IMR-90 (cell line): Measurements from ENCODE around the gene GBP6. TPM values are rescaled to one million over a fixed set of nuclear protein-coding genes. Genes with fewer than 3 reads are reported as not detected.

Source experiments
- ATAC-seq: fragments of 200-7000 bp; cut with Tn5 transposase; 2 replicates; pipeline ENCODE4 v1.9.1; 2020; ENCODE audit warnings: low read depth, mild to moderate bottlenecking, moderate library complexity
- BruUV-seq: library from RNA; stranded (reverse); fragments of 400-500 nt; replicated peaks from 2 replicates; lab custom pipeline; 2021; lab: Mats Ljungman, UMichigan
- CTCF ChIA-PET: fragments of 300-600 bp; formaldehyde crosslinking; extraction: SDS; loops from one replicate; lab custom pipeline; 2021; ENCODE audit warnings: antibody characterized with exemption; lab: Yijun Ruan, JAX
- POLR2A ChIA-PET: fragments of 300-600 bp; sonication (Branson Sonifier 250); formaldehyde crosslinking; loops from one replicate; lab custom pipeline; 2022; ENCODE audit warnings: antibody characterized with exemption; ENCODE audit not compliant: unreplicated experiment; lab: Charles Lee
- DNase-seq: peaks from one replicate; pipeline ENCODE4 v3.0.0; 2013
- H2AFZ ChIP-seq: replicated peaks from 2 replicates; pipeline ENCODE3; 2013; ENCODE audit warnings: low read length, mild to moderate bottlenecking; ENCODE audit not compliant: poor library complexity
- H2AK5ac ChIP-seq: 2 replicates; pipeline ENCODE4 v1.6.1; 2013; ENCODE audit warnings: low read depth, low read length, inconsistent platforms
- H2AK9ac ChIP-seq: replicated peaks from 2 replicates; pipeline ENCODE3; 2013; ENCODE audit warnings: mild to moderate bottlenecking, low read depth, low read length, moderate library complexity; ENCODE audit not compliant: poor library complexity
- H2BK120ac ChIP-seq: 2 replicates; pipeline ENCODE4 v1.6.1; 2013; ENCODE audit warnings: low read depth, low read length, inconsistent platforms
- H2BK15ac ChIP-seq: 3 replicates; pipeline ENCODE4 v1.6.1; 2013; ENCODE audit warnings: low read depth, low read length, inconsistent platforms
- H2BK20ac ChIP-seq: 2 replicates; pipeline ENCODE4 v1.6.1; 2013; ENCODE audit warnings: low read depth, mild to moderate bottlenecking, inconsistent platforms, low read length, moderate library complexity
- H2BK5ac ChIP-seq: 2 replicates; pipeline ENCODE4 v1.6.1; 2013; ENCODE audit warnings: mild to moderate bottlenecking, low read depth, low read length, inconsistent platforms; ENCODE audit not compliant: poor library complexity, severe bottlenecking
- H3K14ac ChIP-seq: replicated peaks from 2 replicates; pipeline ENCODE4 v1.6.1; 2013; ENCODE audit warnings: low read depth, low read length, inconsistent platforms
- H3K18ac ChIP-seq: 2 replicates; pipeline ENCODE4 v1.6.1; 2013; ENCODE audit warnings: low read depth, low read length, control low read depth
- H3K23ac ChIP-seq: 2 replicates; pipeline ENCODE4 v1.6.1; 2013; ENCODE audit warnings: low read depth, low read length, inconsistent platforms
- H3K27ac ChIP-seq: 2 replicates; pipeline ENCODE4 v1.5.1; 2013; ENCODE audit warnings: mild to moderate bottlenecking, control low read depth, low read length; ENCODE audit not compliant: insufficient read depth
- H3K27me3 ChIP-seq: 2 replicates; pipeline ENCODE4 v1.6.1; 2013; ENCODE audit warnings: low read length; ENCODE audit not compliant: control insufficient read depth, insufficient read depth
- H3K36me3 ChIP-seq: 2 replicates; pipeline ENCODE4 v1.6.1; 2013; ENCODE audit warnings: low read length, mixed read lengths; ENCODE audit not compliant: control insufficient read depth, insufficient read depth
- H3K4ac ChIP-seq: 2 replicates; pipeline ENCODE4 v1.6.1; 2013; ENCODE audit warnings: low read depth, low read length, inconsistent platforms
- H3K4me1 ChIP-seq: 2 replicates; pipeline ENCODE4 v1.6.1; 2013; ENCODE audit warnings: low read length, mixed read lengths; ENCODE audit not compliant: control insufficient read depth, insufficient read depth
- H3K4me2 ChIP-seq: 2 replicates; pipeline ENCODE4 v1.6.1; 2013; ENCODE audit warnings: low read depth, mild to moderate bottlenecking, control low read depth, low read length, moderate library complexity
- H3K4me3 ChIP-seq: 2 replicates; pipeline ENCODE4 v1.5.1; 2013; ENCODE audit warnings: low read depth, mild to moderate bottlenecking, control low read depth, low read length, moderate library complexity; ENCODE audit not compliant: insufficient read depth
- H3K56ac ChIP-seq: 2 replicates; pipeline ENCODE4 v1.6.1; 2013; ENCODE audit warnings: low read length, inconsistent platforms; ENCODE audit not compliant: insufficient read depth; ENCODE audit errors: extremely low read depth
- H3K79me1 ChIP-seq, 2 experiments: 2 replicates each; pipeline ENCODE4 v1.6.1; 2013; ENCODE audit warnings: low read length in 2 of 2, inconsistent platforms in 1 of 2, low read depth in 1 of 2
- H3K9ac ChIP-seq: 2 replicates; pipeline ENCODE4 v1.6.1; 2013; ENCODE audit warnings: low read depth, low read length, control low read depth
- H3K9me1 ChIP-seq: 2 replicates; pipeline ENCODE4 v1.6.1; 2013; ENCODE audit warnings: low read length, inconsistent platforms; ENCODE audit not compliant: insufficient read depth
- H3K9me3 ChIP-seq: 2 replicates; pipeline ENCODE4 v1.6.1; 2013; ENCODE audit warnings: low read length; ENCODE audit not compliant: control insufficient read depth, insufficient read depth
- H4K20me1 ChIP-seq: 2 replicates; pipeline ENCODE4 v1.6.1; 2013; ENCODE audit warnings: low read length, inconsistent platforms; ENCODE audit not compliant: insufficient read depth
- H4K5ac ChIP-seq: 2 replicates; pipeline ENCODE4 v1.6.1; 2013; ENCODE audit warnings: mild to moderate bottlenecking, low read depth, low read length, control low read depth
- H4K8ac ChIP-seq, 2 experiments: 2 replicates each; pipeline ENCODE4 v1.6.1; 2013; ENCODE audit warnings: low read depth in 2 of 2, low read length in 2 of 2, control low read depth in 1 of 2, inconsistent platforms in 1 of 2
- H4K91ac ChIP-seq: 2 replicates; pipeline ENCODE4 v1.6.1; 2013; ENCODE audit warnings: low read depth, low read length, inconsistent platforms; ENCODE audit not compliant: insufficient read depth
- BHLHE40 ChIP-seq: fragments of 150-350 bp; IDR thresholded peaks from 2 replicates; pipeline ENCODE4 v1.6.1; 2016; ENCODE audit warnings: mild to moderate bottlenecking, low read depth, low read length
- CEBPB ChIP-seq: IDR thresholded peaks from 2 replicates; pipeline ENCODE4 v1.6.1; 2012; ENCODE audit warnings: low read depth, low read length, improper control_type of control experiment
- CHD1 ChIP-seq: IDR thresholded peaks from 2 replicates; pipeline ENCODE4 v1.6.1; 2012; ENCODE audit warnings: low read depth, low read length, improper control_type of control experiment
- ELK1 ChIP-seq: fragments of 150-350 bp; IDR thresholded peaks from 2 replicates; pipeline ENCODE4 v1.6.1; 2016; ENCODE audit warnings: low read depth, mild to moderate bottlenecking, low read length, moderate library complexity, borderline replicate concordance
- FOS ChIP-seq: fragments of 150-350 bp; IDR thresholded peaks from 2 replicates; pipeline ENCODE4 v1.6.1; 2016; ENCODE audit warnings: low read depth, low read length
- MAFK ChIP-seq: IDR thresholded peaks from 2 replicates; pipeline ENCODE4 v1.6.1; 2012; ENCODE audit warnings: low read depth, low read length, improper control_type of control experiment
- MAZ ChIP-seq: IDR thresholded peaks from 2 replicates; pipeline ENCODE4 v1.6.1; 2012; ENCODE audit warnings: low read depth, mild to moderate bottlenecking, low read length, improper control_type of control experiment, moderate library complexity, borderline replicate concordance
- MXI1 ChIP-seq: IDR thresholded peaks from 2 replicates; pipeline ENCODE4 v1.6.1; 2012; ENCODE audit warnings: low read depth, mild to moderate bottlenecking, low read length, moderate library complexity, borderline replicate concordance
- NFE2L2 ChIP-seq: fragments of 150-350 bp; IDR thresholded peaks from 2 replicates; pipeline ENCODE4 v1.6.1; 2016; ENCODE audit warnings: low read depth, mild to moderate bottlenecking, low read length
- POLR2A ChIP-seq: IDR thresholded peaks from 2 replicates; pipeline ENCODE4 v1.6.1; 2012; ENCODE audit warnings: mild to moderate bottlenecking, low read depth, low read length
- RAD21 ChIP-seq: IDR thresholded peaks from 2 replicates; pipeline ENCODE4 v1.6.1; 2012; ENCODE audit warnings: low read length, improper control_type of control experiment
- RCOR1 ChIP-seq: IDR thresholded peaks from 2 replicates; pipeline ENCODE4 v1.6.1; 2012; ENCODE audit warnings: mild to moderate bottlenecking, low read length, improper control_type of control experiment; ENCODE audit not compliant: insufficient replicate concordance
- RFX5 ChIP-seq: IDR thresholded peaks from 2 replicates; pipeline ENCODE4 v1.8.0; 2012; ENCODE audit warnings: low read depth, mild to moderate bottlenecking, low read length, moderate library complexity
- SMC3 ChIP-seq: fragments of 150-350 bp; IDR thresholded peaks from 2 replicates; pipeline ENCODE4 v1.6.1; 2016; ENCODE audit warnings: low read depth, mild to moderate bottlenecking, antibody characterized with exemption, low read length, moderate library complexity
- WGBS, 2 experiments: methylation state at CpG; one replicate each; pipeline versions ENCODE4 v1.1.5 to v1.1.7; 2013; ENCODE audit warnings: missing lambda C conversion rate in 2 of 2; ENCODE audit not compliant: insufficient read length in 1 of 2; ENCODE audit errors: extremely low coverage in 2 of 2; 5-methylcytosine and 5-hydroxymethylcytosine counted together
- dilution Hi-C: fragments of 300-500 bp; cut with HindIII; formaldehyde crosslinking; loops from one replicate; pipeline ENCODE4 v1.14.3; 2018; ENCODE audit warnings: low sequenced_read_pairs; ENCODE audit not compliant: unreplicated experiment
- in situ Hi-C: fragments of 300-500 bp; cut with MboI; formaldehyde crosslinking; loops from 3 replicates; pipeline ENCODE4 v1.14.3; 2019; ENCODE audit warnings: low sequenced_read_pairs, inconsistent platforms, mixed read lengths
- intact Hi-C: fragments of 100-400 bp; cut with micrococcal nuclease; formaldehyde crosslinking; loops from 2 replicates; pipeline ENCODE4 v1.10.0; 2022
- polyA plus RNA-seq, 3 experiments: library from polyadenylated mRNA; depleted of rRNA; stranded (reverse); fragments of >200 nt; gene quantifications; 2 replicates each; pipeline ENCODE4 v1.2.3, GENCODE V29; 2012; ENCODE audit warnings: low replicate concordance in 1 of 3
- total RNA-seq: library from RNA; depleted of rRNA; stranded (reverse); fragments of >200 nt; gene quantifications from 2 replicates; pipeline ENCODE4 v1.2.3, GENCODE V29; 2012
- TF ChIP-seq, protein P1 (sequence below): fragments of 150-350 bp; IDR thresholded peaks from 2 replicates; pipeline ENCODE4 v1.6.1; 2017; ENCODE audit warnings: mild to moderate bottlenecking, antibody characterized with exemption, low read length, low read depth
- TF ChIP-seq, protein P2 (sequence below): conservative IDR thresholded peaks from 2 replicates; pipeline ENCODE4 v1.5.1; 2012; ENCODE audit warnings: mild to moderate bottlenecking, low read depth, low read length, improper control_type of control experiment

GBP6 gene
- total and polyA plus RNA-seq, 2 of the 4 experiments (the other 2 are of a cell fraction): not detected

DNA sequence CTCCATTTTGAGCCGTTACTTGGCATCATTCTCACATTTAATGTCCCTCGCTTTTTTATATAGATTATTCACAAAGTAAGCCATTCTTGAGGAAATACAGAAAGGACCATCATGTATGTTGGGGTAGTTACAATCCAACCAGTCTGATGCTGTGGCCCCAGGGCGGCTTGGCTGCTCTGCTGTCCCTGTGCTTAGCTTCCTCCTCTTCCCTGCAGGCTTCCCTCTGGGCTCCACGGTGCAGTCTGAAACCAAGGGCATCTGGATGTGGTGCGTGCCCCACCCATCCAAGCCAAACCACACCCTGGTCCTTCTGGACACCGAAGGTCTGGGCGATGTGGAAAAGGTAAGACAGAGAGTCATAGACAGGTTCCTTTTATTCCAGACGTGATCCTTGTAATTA, 5.5 kb downstream of the GBP6 start:
- ChIA-PET CTCF (no interaction called here), POLR2A (no interaction called here)
- TF ChIP-seq POLR2A (no peak), BHLHE40 (no peak), ELK1 (no peak), RCOR1 (no peak), CEBPB (no peak), MAZ (no peak), RAD21 (no peak), CHD1 (no peak), MAFK (no peak), NFE2L2 (no peak), FOS (no peak), SMC3 (no peak), RFX5 (no peak), MXI1 (no peak)
- TF ChIP-seq, protein P1, sequence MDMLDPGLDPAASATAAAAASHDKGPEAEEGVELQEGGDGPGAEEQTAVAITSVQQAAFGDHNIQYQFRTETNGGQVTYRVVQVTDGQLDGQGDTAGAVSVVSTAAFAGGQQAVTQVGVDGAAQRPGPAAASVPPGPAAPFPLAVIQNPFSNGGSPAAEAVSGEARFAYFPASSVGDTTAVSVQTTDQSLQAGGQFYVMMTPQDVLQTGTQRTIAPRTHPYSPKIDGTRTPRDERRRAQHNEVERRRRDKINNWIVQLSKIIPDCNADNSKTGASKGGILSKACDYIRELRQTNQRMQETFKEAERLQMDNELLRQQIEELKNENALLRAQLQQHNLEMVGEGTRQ: no peak
- TF ChIP-seq, protein P2, sequence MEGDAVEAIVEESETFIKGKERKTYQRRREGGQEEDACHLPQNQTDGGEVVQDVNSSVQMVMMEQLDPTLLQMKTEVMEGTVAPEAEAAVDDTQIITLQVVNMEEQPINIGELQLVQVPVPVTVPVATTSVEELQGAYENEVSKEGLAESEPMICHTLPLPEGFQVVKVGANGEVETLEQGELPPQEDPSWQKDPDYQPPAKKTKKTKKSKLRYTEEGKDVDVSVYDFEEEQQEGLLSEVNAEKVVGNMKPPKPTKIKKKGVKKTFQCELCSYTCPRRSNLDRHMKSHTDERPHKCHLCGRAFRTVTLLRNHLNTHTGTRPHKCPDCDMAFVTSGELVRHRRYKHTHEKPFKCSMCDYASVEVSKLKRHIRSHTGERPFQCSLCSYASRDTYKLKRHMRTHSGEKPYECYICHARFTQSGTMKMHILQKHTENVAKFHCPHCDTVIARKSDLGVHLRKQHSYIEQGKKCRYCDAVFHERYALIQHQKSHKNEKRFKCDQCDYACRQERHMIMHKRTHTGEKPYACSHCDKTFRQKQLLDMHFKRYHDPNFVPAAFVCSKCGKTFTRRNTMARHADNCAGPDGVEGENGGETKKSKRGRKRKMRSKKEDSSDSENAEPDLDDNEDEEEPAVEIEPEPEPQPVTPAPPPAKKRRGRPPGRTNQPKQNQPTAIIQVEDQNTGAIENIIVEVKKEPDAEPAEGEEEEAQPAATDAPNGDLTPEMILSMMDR: no peak
- H2AK5ac ChIP-seq: no peak overlapping the region
- no peak overlapping the region for H2BK20ac ChIP-seq
- intact Hi-C loops (no loop called here), in situ Hi-C loops (no loop called here), dilution Hi-C loops (no loop called here)
- no peaks in the 10 kb centered on the region for H3K4me1 ChIP-seq
- no CpG with 5 or more reads among the region's 8 CpGs for WGBS, 2 experiments
- no peak overlapping the region for H3K18ac ChIP-seq
- ATAC-seq (no peak), DNase-seq (no peak)
- H3K4me3 ChIP-seq: no peak overlapping the region
- H3K9me3 ChIP-seq: no peaks in the 10 kb centered on the region
- H3K79me1 ChIP-seq: no peaks in the 10 kb centered on the region
- no TSS peak for BruUV-seq
- H4K5ac ChIP-seq: no peak overlapping the region
- no peak overlapping the region for H4K91ac ChIP-seq
- no peak overlapping the region for H3K23ac ChIP-seq
- no peaks in the 10 kb centered on the region for H4K20me1 ChIP-seq
- H2AFZ ChIP-seq: no peak overlapping the region
- no peaks in the 10 kb centered on the region for H3K9me1 ChIP-seq
- no peak overlapping the region for H3K4ac ChIP-seq
- H4K8ac ChIP-seq: no peak overlapping the region
- no peak overlapping the region for H2AK9ac ChIP-seq
- H3K36me3 ChIP-seq: no peaks in the 10 kb centered on the region
- H3K9ac ChIP-seq: no peak overlapping the region
- no peak overlapping the region for H3K14ac ChIP-seq
- H2BK15ac ChIP-seq: no peak overlapping the region
- no peak overlapping the region for H2BK120ac ChIP-seq
- H3K27ac ChIP-seq: no peak overlapping the region
- H3K4me2 ChIP-seq: no peak overlapping the region
- H2BK5ac ChIP-seq: no peak overlapping the region
- no peaks in the 10 kb centered on the region for H3K27me3 ChIP-seq
- H3K56ac ChIP-seq: no peak overlapping the region
